Panc1 (cell line): ENCODE data around the gene ADAT3.

Experiments used
- CTCF ChIP-seq: fragments of 450-650 bp; IDR thresholded peaks from 2 replicates; pipeline ENCODE4 v1.5.1; 2017; ENCODE audit warnings: mild to moderate bottlenecking
- REST ChIP-seq, 2 experiments: IDR thresholded peaks; 2 replicates each; pipeline ENCODE4 v1.6.1; 2011 to 2012; ENCODE audit warnings: low read depth in 2 of 2, control low read depth in 1 of 2, low read length in 1 of 2, mild to moderate bottlenecking in 1 of 2, moderate library complexity in 1 of 2; ENCODE audit not compliant: insufficient read depth in 1 of 2
- SIN3A ChIP-seq: IDR thresholded peaks from 2 replicates; pipeline ENCODE4 v1.6.1; 2012; ENCODE audit warnings: low read depth, mild to moderate bottlenecking, low read length, moderate library complexity, borderline replicate concordance; ENCODE audit not compliant: insufficient read depth

- TF ChIP-seq REST (IDR thresholded peaks at IDR 0.05; ENCODE audit: insufficient read depth in 1 of 2, low read depth in 2 of 2, low read length in 1 of 2) (no peak), CTCF (no peak), SIN3A (no peak)
Measured at GRCh38 chr19:1956122-1956494, 50.9 kb downstream of the ADAT3 start.
